ENCODE measurements around the gene MNAT1. TPM values are rescaled to one million over a fixed set of nuclear protein-coding genes. Genes with fewer than 3 reads are reported as not detected.
A peak's percentile ranks its signal among the peaks of the same experiment; 100 is the strongest.

MNAT1 gene
- polyA plus RNA-seq, 2 of the 4 experiments (the other 2 are of a cell fraction) = 42.7 to 78.1 TPM

- ChIA-PET CTCF (interaction anchor here (0.5 kb wide), 1 partner anchor 17 kb away, joined by 3 read pairs; no protein-coding TSS in a partner anchor), POLR2A (no interaction called here)
- TF ChIP-seq CBX8 (IDR thresholded peaks at IDR 0.05) (no peak), FOSL2 (IDR thresholded peaks at IDR 0.05) (no peak), FOSL2 (CRISPR knock-in tag; IDR thresholded peaks at IDR 0.05) (peak; percentile 45), BCL3 (IDR thresholded peaks at IDR 0.05) (no peak)
- Histone ChIP-seq H3K27ac (no peak overlapping the region), H3K4me2 (peak overlapping the region; percentile 37; the same call in 2 of the 3 replicates), H3K9me3 (no peaks in the 10 kb centered on the region), H3K4me3 (no peak overlapping the region), H3K4me1 (peaks cover 6% of the 10 kb centered on the region; the same call in 1 of the 3 replicates)
- no peak for ATAC-seq
- DNase-seq (ENCODE audit: low read depth in 1 of 2, low spot score in 1 of 2) = no peak
- FAIRE-seq = no peak
These were observed 47.7 kb upstream of the MNAT1 start for GRCh38 chr14:60686865-60687264.

DNA sequence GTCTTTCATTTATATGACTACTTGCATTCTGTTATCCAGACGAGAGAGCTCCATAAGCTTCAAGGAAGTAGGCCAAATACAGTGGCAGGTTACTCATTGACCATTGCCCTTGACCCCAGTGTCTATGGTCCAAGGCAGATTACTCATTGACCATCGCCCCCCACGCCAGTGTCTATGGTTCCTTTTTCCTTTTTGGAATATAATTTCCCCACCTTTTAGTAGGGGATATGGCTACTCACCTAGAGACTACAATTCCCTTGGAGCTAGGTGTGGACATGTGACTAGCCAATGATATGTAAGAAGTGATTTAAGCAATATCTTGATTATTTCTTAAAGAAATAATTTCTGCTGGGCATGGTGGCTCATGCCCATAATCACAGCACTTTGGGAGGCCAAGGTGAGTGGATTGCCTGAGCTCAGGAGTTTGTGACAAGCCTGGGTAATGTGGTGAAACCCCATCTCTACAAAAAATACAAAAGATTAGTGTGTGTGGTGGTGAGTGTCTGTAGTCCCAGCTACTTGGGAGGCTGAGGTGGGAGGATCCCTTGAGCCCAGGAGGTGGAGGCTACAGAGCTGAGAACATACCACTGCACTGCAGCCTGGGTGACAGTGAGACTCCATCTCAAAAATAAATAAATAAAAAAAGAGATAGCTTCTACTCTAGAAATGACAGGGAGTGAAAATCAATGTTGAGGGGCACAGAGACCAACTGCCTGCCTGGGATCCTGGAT, 43.0 kb upstream of the MNAT1 start:
- H3K4me1 ChIP-seq = peaks cover 6% of the 10 kb centered on the region; the same call in 1 of the 3 replicates
- WGBS (ENCODE audit: missing lambda C conversion rate) = 57% methylated on average over 3 of the region's 3 CpGs
- CTCF ChIA-PET = interaction anchor here (1.2 to 1.4 kb wide), 2 partner anchors 525 to 562 kb away, joined by 3 to 4 read pairs; no protein-coding TSS in a partner anchor
- H3K9me3 ChIP-seq = no peaks in the 10 kb centered on the region; the same call in 2 of the 3 replicates
- H3K4me3 ChIP-seq = no peak overlapping the region
- H3K27ac ChIP-seq = no peak overlapping the region
- FAIRE-seq (no peak), DNase-seq (ENCODE audit: low read depth in 1 of 2, low spot score in 1 of 2) (no peak), ATAC-seq (no peak)
- TF ChIP-seq HMGXB4 (CRISPR knock-in tag; IDR thresholded peaks at IDR 0.05; ENCODE audit: borderline replicate concordance) (no peak), FOSL2 (IDR thresholded peaks at IDR 0.05) (no peak), FOSL2 (CRISPR knock-in tag; IDR thresholded peaks at IDR 0.05) (no peak), EP300 (IDR thresholded peaks at IDR 0.05) (no peak), MAZ (IDR thresholded peaks at IDR 0.05; ENCODE audit: borderline replicate concordance, low read depth, low read length) (no peak), JUN (IDR thresholded peaks at IDR 0.05) (no peak), ZSCAN20 (CRISPR knock-in tag; IDR thresholded peaks at IDR 0.05) (no peak), ZC3H11A (IDR thresholded peaks at IDR 0.05) (no peak), FOSB (CRISPR knock-in tag; IDR thresholded peaks at IDR 0.05) (no peak), BHLHE40 (IDR thresholded peaks at IDR 0.05; ENCODE audit: low read depth, low read length) (no peak), CEBPB (IDR thresholded peaks at IDR 0.05) (no peak), ELK1 (IDR thresholded peaks at IDR 0.05; ENCODE audit: low read depth, low read length) (no peak), CBX8 (IDR thresholded peaks at IDR 0.05) (no peak)
- TF ChIP-seq, protein P1, sequence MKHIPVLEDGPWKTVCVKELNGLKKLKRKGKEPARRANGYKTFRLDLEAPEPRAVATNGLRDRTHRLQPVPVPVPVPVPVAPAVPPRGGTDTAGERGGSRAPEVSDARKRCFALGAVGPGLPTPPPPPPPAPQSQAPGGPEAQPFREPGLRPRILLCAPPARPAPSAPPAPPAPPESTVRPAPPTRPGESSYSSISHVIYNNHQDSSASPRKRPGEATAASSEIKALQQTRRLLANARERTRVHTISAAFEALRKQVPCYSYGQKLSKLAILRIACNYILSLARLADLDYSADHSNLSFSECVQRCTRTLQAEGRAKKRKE (CRISPR knock-in tag; IDR thresholded peaks at IDR 0.05; ENCODE audit: low read depth) = no peak
- POLR2A ChIA-PET = no interaction called here
- H3K4me2 ChIP-seq = no peak overlapping the region

DNA sequence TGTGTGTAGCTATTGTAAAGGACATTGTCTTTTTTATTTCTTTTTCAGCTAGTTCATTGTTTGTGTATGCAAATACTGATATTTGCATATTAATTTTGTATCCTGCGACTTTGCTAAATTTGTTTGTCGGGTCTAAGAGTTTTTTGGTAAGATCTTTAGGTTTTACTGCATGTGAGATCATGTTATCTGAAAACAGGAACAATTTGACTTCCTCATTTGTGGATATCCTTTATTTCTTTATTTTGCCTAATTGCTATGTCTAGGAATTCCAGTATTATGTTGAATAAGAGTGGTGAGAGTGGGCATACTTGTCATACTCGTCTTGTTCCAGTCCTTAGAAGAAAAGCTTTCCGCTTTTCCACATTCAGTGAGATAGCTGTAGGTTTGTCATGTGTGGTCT, 39.2 kb upstream of the MNAT1 start:
- POLR2A ChIA-PET = no interaction called here
- no peak for DNase-seq (ENCODE audit: low read depth in 1 of 2, low spot score in 1 of 2)
- Histone ChIP-seq H3K4me3 (no peak overlapping the region), H3K4me1 (no peaks in the 10 kb centered on the region), H3K9me3 (peaks cover 2% of the 10 kb centered on the region; the same call in 1 of the 3 replicates), H3K4me2 (no peak overlapping the region), H3K27ac (no peak overlapping the region)
- CTCF ChIA-PET = interaction anchor here (0.6 kb wide), 1 partner anchor 518 kb away, joined by 3 read pairs; no protein-coding TSS in a partner anchor
- no peak for ATAC-seq
- TF ChIP-seq EHMT2 (IDR thresholded peaks at IDR 0.05; ENCODE audit: low read depth) (no peak), TFCP2L1 (CRISPR knock-in tag; IDR thresholded peaks at IDR 0.05) (no peak), CBX8 (IDR thresholded peaks at IDR 0.05) (no peak), RCOR1 (IDR thresholded peaks at IDR 0.05; ENCODE audit: low read depth, low read length) (no peak)
- 45% methylated on average over 4 of the region's 4 CpGs for WGBS (ENCODE audit: missing lambda C conversion rate)
- no peak for FAIRE-seq

All from A549 (cell line).